Uterus (tissue), 2 donors: ENCODE measurements around the gene CPZ.

Experiments used
- CTCF ChIP-seq, 4 experiments: fragments of 200-600 bp in 2 of 4; fragments of 450-650 bp in 2 of 4; sonication (generic) in 2 of 4; IDR thresholded peaks; one replicate each; pipeline ENCODE4 v1.5.1; 2016 to 2019; ENCODE audit warnings: antibody characterized with exemption in 4 of 4, mild to moderate bottlenecking in 2 of 4, moderate library complexity in 1 of 4
- POLR2A ChIP-seq, 2 donors: fragments of 450-650 bp; IDR thresholded peaks; one replicate each; pipeline ENCODE4 v1.6.1; 2016; ENCODE audit warnings: antibody characterized with exemption in 2 of 2, mild to moderate bottlenecking in 1 of 2, moderate library complexity in 1 of 2

- TF ChIP-seq CTCF (IDR thresholded peaks at IDR 0.05) (no peak), POLR2A (IDR thresholded peaks at IDR 0.05) (no peak)
Observed at GRCh38 chr4:8583655-8584025, 8.9 kb upstream of the CPZ start.
